Prostate gland (tissue), 2 donors: ENCODE results near the gene LIPC.

Experiments
- POLR2A ChIP-seq: fragments of 450-650 bp; IDR thresholded peaks from one replicate; pipeline ENCODE4 v1.6.1; 2016; ENCODE audit warnings: antibody characterized with exemption, mild to moderate bottlenecking
- TF ChIP-seq, protein P1 (sequence below), 4 experiments: fragments of 200-600 bp in 2 of 4; fragments of 450-650 bp in 2 of 4; sonication (generic) in 2 of 4; IDR thresholded peaks; 1 replicate in 3 of 4; 2 replicates in 1 of 4; pipeline ENCODE4 v1.5.1; 2016 to 2019; ENCODE audit warnings: antibody characterized with exemption in 4 of 4, mild to moderate bottlenecking in 2 of 4, moderate library complexity in 2 of 4

DNA sequence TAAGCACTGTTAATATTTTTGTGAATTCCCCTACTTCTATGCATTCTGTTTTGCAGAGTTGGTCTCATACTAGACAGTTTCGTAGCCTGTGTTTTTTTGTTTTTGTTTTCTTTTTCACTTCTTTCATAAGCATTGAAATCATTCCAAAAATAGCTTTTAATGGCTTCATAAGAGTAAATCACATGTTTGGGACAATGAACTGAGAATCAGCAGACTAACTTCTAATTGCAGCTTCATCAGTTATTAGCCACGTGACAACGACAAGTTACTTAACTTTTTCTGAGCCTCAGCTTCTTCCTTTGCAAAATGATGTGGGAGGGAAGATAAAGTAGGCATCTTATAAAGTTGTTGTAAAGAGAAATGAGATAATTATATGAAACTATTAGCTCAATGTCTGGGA, 124.8 kb downstream of the LIPC start:
- TF ChIP-seq, protein P1, sequence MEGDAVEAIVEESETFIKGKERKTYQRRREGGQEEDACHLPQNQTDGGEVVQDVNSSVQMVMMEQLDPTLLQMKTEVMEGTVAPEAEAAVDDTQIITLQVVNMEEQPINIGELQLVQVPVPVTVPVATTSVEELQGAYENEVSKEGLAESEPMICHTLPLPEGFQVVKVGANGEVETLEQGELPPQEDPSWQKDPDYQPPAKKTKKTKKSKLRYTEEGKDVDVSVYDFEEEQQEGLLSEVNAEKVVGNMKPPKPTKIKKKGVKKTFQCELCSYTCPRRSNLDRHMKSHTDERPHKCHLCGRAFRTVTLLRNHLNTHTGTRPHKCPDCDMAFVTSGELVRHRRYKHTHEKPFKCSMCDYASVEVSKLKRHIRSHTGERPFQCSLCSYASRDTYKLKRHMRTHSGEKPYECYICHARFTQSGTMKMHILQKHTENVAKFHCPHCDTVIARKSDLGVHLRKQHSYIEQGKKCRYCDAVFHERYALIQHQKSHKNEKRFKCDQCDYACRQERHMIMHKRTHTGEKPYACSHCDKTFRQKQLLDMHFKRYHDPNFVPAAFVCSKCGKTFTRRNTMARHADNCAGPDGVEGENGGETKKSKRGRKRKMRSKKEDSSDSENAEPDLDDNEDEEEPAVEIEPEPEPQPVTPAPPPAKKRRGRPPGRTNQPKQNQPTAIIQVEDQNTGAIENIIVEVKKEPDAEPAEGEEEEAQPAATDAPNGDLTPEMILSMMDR (IDR thresholded peaks at IDR 0.05): no peak
- no peak for TF ChIP-seq POLR2A
